ENCODE results near the gene MALT1. TPM values are rescaled to one million over a fixed set of nuclear protein-coding genes. Genes with fewer than 3 reads are reported as not detected.

The MALT1 gene
- total and polyA plus RNA-seq, 11 donors, result 5.4 to 18.3 (median 10.4) TPM

DNA sequence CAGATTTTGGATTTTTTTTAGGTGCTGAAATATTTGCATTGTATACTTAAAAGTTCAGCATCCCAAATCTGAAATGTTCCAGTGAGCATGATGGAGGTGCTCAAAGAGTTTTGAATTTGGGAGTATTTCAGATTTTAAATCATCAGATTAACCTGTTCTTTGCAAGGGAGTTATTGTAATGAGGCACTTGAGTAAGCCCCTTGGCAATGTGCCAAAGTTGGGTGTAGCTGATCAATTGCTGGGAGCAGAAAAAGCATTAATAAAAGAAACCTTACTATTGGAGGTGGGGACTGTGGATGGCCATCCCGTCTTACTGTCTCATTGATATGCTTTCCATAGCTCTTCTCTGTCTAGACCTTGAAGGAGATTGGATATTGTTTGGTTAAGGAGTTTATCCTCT is 28.3 kb downstream of the MALT1 start:
- H3K9me3 ChIP-seq, result no peaks in the 10 kb centered on the region
- H3K36me3 ChIP-seq, result peaks cover 0 to 66% (median 54%) of the 10 kb centered on the region in 9 donors
- no peak overlapping the region for H3K4me3 ChIP-seq
- no peak for DNase-seq
- TF ChIP-seq POLR2A (IDR thresholded peaks at IDR 0.05), result no peak
- no peak for TF ChIP-seq CTCF (IDR thresholded peaks at IDR 0.05)
- no peak overlapping the region for H3K27ac ChIP-seq
- H3K4me1 ChIP-seq, result peaks cover 0 to 25% (median under 1%) of the 10 kb centered on the region in 12 donors
- 94 to 100% (median 95%) methylated on average over 1 of the region's 1 CpG for WGBS, 4 donors
- ATAC-seq, result no peak
- H3K27me3 ChIP-seq, result no peaks in the 10 kb centered on the region
- intact Hi-C loops (cut with DNase I), result no loop called here

DNA sequence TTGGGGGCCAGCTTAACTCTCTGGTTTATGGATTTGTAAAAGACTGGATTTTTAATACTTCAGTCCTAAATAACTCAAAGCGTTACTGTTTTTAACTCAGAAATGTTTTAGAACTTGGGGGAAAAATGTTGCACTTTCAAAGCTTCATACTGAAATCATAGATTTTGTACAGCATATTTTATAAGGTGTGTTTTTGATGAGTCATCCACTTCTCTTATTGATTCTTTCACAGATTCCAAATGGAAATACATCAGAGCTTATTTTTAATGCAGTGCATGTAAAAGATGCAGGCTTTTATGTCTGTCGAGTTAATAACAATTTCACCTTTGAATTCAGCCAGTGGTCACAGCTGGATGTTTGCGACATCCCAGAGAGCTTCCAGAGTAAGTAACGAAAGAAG is 28.9 kb downstream of the MALT1 start:
- TF ChIP-seq POLR2A (IDR thresholded peaks at IDR 0.05) (no peak), CTCF (IDR thresholded peaks at IDR 0.05) (no peak)
- intact Hi-C loops (cut with DNase I), result no loop called here
- H3K36me3 ChIP-seq, result peaks cover 0 to 70% (median 56%) of the 10 kb centered on the region in 9 donors
- peaks cover 0 to 18% (median 0%) of the 10 kb centered on the region in 12 donors for H3K4me1 ChIP-seq
- no peak overlapping the region for H3K4me3 ChIP-seq
- H3K27me3 ChIP-seq, result no peaks in the 10 kb centered on the region
- no peaks in the 10 kb centered on the region for H3K9me3 ChIP-seq
- WGBS, 4 donors, result 91 to 96% (median 94%) methylated on average over 4 of the region's 4 CpGs
- H3K27ac ChIP-seq, result no peak overlapping the region
- DNase-seq, result no peak
- ATAC-seq, result no peak

- Histone ChIP-seq H3K9me3 (no peaks in the 10 kb centered on the region), H3K4me3 (no peak overlapping the region), H3K36me3 (peaks cover 0 to 53% (median 38%) of the 10 kb centered on the region in 9 donors), H3K4me1 (peaks cover 0 to 25% (median 0%) of the 10 kb centered on the region in 12 donors), H3K27me3 (no peaks in the 10 kb centered on the region), H3K27ac (no peak overlapping the region)
- DNase-seq, result no peak
- intact Hi-C loops (cut with DNase I), result no loop called here
- no peak for TF ChIP-seq POLR2A (IDR thresholded peaks at IDR 0.05)
- no peak for TF ChIP-seq CTCF (IDR thresholded peaks at IDR 0.05)
- ATAC-seq, result no peak
These were observed 41.7 kb downstream of the MALT1 start for GRCh38 chr18:58712930-58713329.

DNA sequence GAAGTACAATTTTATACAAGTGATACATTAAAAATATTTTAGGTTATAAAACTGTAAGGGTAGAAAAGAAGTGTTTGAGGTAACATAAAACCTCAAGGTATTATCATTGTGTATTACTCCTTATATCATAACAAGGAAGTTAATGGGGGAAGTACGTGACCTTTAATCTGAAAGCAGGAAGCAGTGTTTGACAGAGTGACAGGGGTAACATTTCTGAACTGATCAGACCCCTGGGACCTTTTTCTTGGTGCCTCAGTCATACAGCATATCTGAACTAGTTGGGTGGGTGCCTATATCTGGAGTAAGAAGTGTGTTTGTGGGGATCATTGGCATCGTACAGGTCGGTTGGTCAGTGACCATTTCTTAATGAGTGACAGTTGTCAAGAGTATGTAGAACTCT is 43.0 kb downstream of the MALT1 start:
- no peaks in the 10 kb centered on the region for H3K9me3 ChIP-seq
- WGBS, 4 donors, result 91 to 92% (median 91%) methylated on average over 3 of the region's 3 CpGs
- no peaks in the 10 kb centered on the region for H3K27me3 ChIP-seq
- DNase-seq (no peak), ATAC-seq (no peak)
- intact Hi-C loops (cut with DNase I), result no loop called here
- peaks cover 0 to 54% (median 41%) of the 10 kb centered on the region in 9 donors for H3K36me3 ChIP-seq
- H3K4me1 ChIP-seq, result peaks cover 0 to 25% (median 0%) of the 10 kb centered on the region in 12 donors
- no peak overlapping the region for H3K4me3 ChIP-seq
- H3K27ac ChIP-seq, result no peak overlapping the region
- TF ChIP-seq CTCF (IDR thresholded peaks at IDR 0.05) (no peak), POLR2A (IDR thresholded peaks at IDR 0.05) (no peak)
